ENCODE data around the gene PCNX4. TPM values are rescaled to one million over a fixed set of nuclear protein-coding genes. Genes with fewer than 3 reads are reported as not detected.

Gene PCNX4
- total RNA-seq, 1 donor from 2014 or later, result 81.8 TPM

- DNase-seq (ENCODE audit: extremely low read depth, low read depth, low spot score), result no peak
Observed at GRCh38 chr14:60170948-60171347, 79.2 kb downstream of the PCNX4 start.

- no peak for DNase-seq (ENCODE audit: extremely low read depth, low read depth, low spot score)
Observed at GRCh38 chr14:60171690-60172089, 80.0 kb downstream of the PCNX4 start.

GRCh38 chr14:60174352-60175254 lies 82.9 kb downstream of the PCNX4 start:
- no peak for DNase-seq (ENCODE audit: extremely low read depth, low read depth, low spot score)

GRCh38 chr14:60175255-60175902 lies 83.7 kb downstream of the PCNX4 start:
- no peak for DNase-seq (ENCODE audit: extremely low read depth, low read depth, low spot score)

GRCh38 chr14:60178164-60178563 lies 86.4 kb downstream of the PCNX4 start:
- no peak for DNase-seq (ENCODE audit: extremely low read depth, low read depth, low spot score)

GRCh38 chr14:60178820-60179219 lies 87.1 kb downstream of the PCNX4 start:
- DNase-seq (ENCODE audit: extremely low read depth, low read depth, low spot score), result no peak

GRCh38 chr14:60179431-60179869 lies 87.7 kb downstream of the PCNX4 start:
- no peak for DNase-seq (ENCODE audit: extremely low read depth, low read depth, low spot score)

- DNase-seq (ENCODE audit: extremely low read depth, low read depth, low spot score), result no peak
Observed at GRCh38 chr14:60183138-60183537, 91.4 kb downstream of the PCNX4 start.

- DNase-seq (ENCODE audit: extremely low read depth, low read depth, low spot score), result no peak
Observed at GRCh38 chr14:60183741-60184140, 92.0 kb downstream of the PCNX4 start.

- DNase-seq (ENCODE audit: extremely low read depth, low read depth, low spot score), result no peak
Observed at GRCh38 chr14:60184146-60184904, 92.6 kb downstream of the PCNX4 start.

GRCh38 chr14:60184905-60185555 lies 93.3 kb downstream of the PCNX4 start:
- DNase-seq (ENCODE audit: extremely low read depth, low read depth, low spot score), result no peak

- no peak for DNase-seq (ENCODE audit: extremely low read depth, low read depth, low spot score)
Observed at GRCh38 chr14:60188115-60188514, 96.4 kb downstream of the PCNX4 start.

- DNase-seq (ENCODE audit: extremely low read depth, low read depth, low spot score), result no peak
Observed at GRCh38 chr14:60188696-60189095, 97.0 kb downstream of the PCNX4 start.

- DNase-seq (ENCODE audit: extremely low read depth, low read depth, low spot score), result no peak
Observed at GRCh38 chr14:60189923-60190840, 98.5 kb downstream of the PCNX4 start.

GRCh38 chr14:60195179-60195810 lies 103.6 kb downstream of the PCNX4 start:
- DNase-seq (ENCODE audit: extremely low read depth, low read depth, low spot score), result no peak

GRCh38 chr14:60196291-60196690 lies 104.6 kb downstream of the PCNX4 start:
- DNase-seq (ENCODE audit: extremely low read depth, low read depth, low spot score), result no peak

- no peak for DNase-seq (ENCODE audit: extremely low read depth, low read depth, low spot score)
Observed at GRCh38 chr14:60197629-60198303, 106.0 kb downstream of the PCNX4 start.

GRCh38 chr14:60199321-60199720 lies 107.6 kb downstream of the PCNX4 start:
- DNase-seq (ENCODE audit: extremely low read depth, low read depth, low spot score), result no peak

Measured in glomerular endothelial cell (primary cell).